WTC11 (cell line): Measurements from ENCODE around the gene KRT6B.

ENCODE experiments used
- MYBL2 ChIP-seq: sonication (generic); formaldehyde crosslinking; IDR thresholded peaks from 2 replicates; pipeline ENCODE4 v1.8.1; 2023; ENCODE audit warnings: mild to moderate bottlenecking, moderate library complexity, missing genetic modification reagents
- RELA ChIP-seq: sonication (generic); formaldehyde crosslinking; IDR thresholded peaks from 2 replicates; pipeline ENCODE4 v1.8.1; 2022; ENCODE audit warnings: missing genetic modification reagents, mild to moderate bottlenecking, borderline replicate concordance
- SOX15 ChIP-seq: fragments of 250-450 bp; sonication (Bioruptor Pico); IDR thresholded peaks from 2 replicates; pipeline ENCODE4 v1.9.0; 2021; ENCODE audit warnings: mild to moderate bottlenecking
- TEAD1 ChIP-seq: sonication (generic); formaldehyde crosslinking; IDR thresholded peaks from 2 replicates; pipeline ENCODE4 v1.8.0; 2022; ENCODE audit warnings: mild to moderate bottlenecking, missing genetic modification reagents
- TF ChIP-seq, protein P1 (sequence below): fragments of 200-600 bp; IDR thresholded peaks from 2 replicates; pipeline ENCODE4 v1.8.0; 2022; ENCODE audit warnings: antibody characterized with exemption
- TF ChIP-seq, protein P2 (sequence below): sonication (generic); formaldehyde crosslinking; IDR thresholded peaks from 2 replicates; pipeline ENCODE4 v1.8.1; 2022; ENCODE audit warnings: mild to moderate bottlenecking, moderate library complexity, missing genetic modification reagents

DNA sequence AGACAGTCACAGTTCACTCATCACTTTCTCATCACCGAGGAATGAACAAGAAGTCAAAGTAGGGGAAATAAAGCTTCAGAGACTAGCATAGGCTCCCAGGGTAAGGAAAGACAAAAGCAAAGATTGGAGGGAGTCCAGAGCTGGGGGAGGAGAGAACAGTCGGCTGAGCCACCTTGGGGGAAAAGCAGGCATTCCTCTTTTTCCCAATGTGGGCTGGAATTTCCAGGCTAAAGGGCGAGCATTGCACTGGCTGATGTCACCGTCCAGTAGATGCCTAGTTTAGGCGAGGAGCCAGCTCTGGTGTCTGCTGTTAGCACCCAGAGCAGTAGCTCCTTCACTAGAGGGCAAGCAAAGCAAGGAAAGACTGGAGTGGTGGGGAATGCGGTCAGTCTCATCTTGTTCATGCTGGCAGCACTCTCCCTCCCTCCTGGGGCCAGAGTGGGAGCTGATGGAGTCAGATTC is 9.3 kb downstream of the KRT6B start:
- TF ChIP-seq, protein P1, sequence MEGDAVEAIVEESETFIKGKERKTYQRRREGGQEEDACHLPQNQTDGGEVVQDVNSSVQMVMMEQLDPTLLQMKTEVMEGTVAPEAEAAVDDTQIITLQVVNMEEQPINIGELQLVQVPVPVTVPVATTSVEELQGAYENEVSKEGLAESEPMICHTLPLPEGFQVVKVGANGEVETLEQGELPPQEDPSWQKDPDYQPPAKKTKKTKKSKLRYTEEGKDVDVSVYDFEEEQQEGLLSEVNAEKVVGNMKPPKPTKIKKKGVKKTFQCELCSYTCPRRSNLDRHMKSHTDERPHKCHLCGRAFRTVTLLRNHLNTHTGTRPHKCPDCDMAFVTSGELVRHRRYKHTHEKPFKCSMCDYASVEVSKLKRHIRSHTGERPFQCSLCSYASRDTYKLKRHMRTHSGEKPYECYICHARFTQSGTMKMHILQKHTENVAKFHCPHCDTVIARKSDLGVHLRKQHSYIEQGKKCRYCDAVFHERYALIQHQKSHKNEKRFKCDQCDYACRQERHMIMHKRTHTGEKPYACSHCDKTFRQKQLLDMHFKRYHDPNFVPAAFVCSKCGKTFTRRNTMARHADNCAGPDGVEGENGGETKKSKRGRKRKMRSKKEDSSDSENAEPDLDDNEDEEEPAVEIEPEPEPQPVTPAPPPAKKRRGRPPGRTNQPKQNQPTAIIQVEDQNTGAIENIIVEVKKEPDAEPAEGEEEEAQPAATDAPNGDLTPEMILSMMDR, result no peak
- TF ChIP-seq RELA (CRISPR knock-in tag) (no peak), MYBL2 (CRISPR knock-in tag) (no peak), SOX15 (CRISPR knock-in tag) (no peak), TEAD1 (CRISPR knock-in tag) (no peak)
- TF ChIP-seq, protein P2, sequence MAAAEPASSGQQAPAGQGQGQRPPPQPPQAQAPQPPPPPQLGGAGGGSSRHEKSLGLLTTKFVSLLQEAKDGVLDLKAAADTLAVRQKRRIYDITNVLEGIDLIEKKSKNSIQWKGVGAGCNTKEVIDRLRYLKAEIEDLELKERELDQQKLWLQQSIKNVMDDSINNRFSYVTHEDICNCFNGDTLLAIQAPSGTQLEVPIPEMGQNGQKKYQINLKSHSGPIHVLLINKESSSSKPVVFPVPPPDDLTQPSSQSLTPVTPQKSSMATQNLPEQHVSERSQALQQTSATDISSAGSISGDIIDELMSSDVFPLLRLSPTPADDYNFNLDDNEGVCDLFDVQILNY (CRISPR knock-in tag), result no peak
